Spleen (tissue), 7 donors: ENCODE data around the gene ABCA1.

Experiments
- POLR2A ChIP-seq, 3 donors: fragments of 450-650 bp; IDR thresholded peaks; one replicate each; pipeline ENCODE4 v1.5.1; 2017; ENCODE audit warnings: antibody characterized with exemption in 3 of 3, mild to moderate bottlenecking in 1 of 3
- POLR2AphosphoS5 ChIP-seq, 3 donors: sonication (generic); formaldehyde crosslinking; IDR thresholded peaks; one replicate each; pipeline ENCODE4 v1.5.1; 2017; ENCODE audit warnings: antibody characterized with exemption in 3 of 3
- TF ChIP-seq, protein P1 (sequence below), 11 experiments: fragments of 200-600 bp in 7 of 11; fragments of 450-650 bp in 4 of 11; sonication (generic) in 4 of 11; IDR thresholded peaks in 8 of 11; conservative IDR thresholded peaks in 3 of 11; 1 replicate in 7 of 11; 2 replicates in 4 of 11; pipeline versions ENCODE4 v1.4.0 to v1.8.0; 2016 to 2021; ENCODE audit warnings: antibody characterized with exemption in 11 of 11, inconsistent platforms in 4 of 11, mild to moderate bottlenecking in 1 of 11
- donor health status: DM: no; HTN: no; CAD: no; lungs with moderate emphysema.
- donor health status: DM: no; HTN: no; CAD: no.
- donor health status: DM: no; HTN: no; CAD: no.

DNA sequence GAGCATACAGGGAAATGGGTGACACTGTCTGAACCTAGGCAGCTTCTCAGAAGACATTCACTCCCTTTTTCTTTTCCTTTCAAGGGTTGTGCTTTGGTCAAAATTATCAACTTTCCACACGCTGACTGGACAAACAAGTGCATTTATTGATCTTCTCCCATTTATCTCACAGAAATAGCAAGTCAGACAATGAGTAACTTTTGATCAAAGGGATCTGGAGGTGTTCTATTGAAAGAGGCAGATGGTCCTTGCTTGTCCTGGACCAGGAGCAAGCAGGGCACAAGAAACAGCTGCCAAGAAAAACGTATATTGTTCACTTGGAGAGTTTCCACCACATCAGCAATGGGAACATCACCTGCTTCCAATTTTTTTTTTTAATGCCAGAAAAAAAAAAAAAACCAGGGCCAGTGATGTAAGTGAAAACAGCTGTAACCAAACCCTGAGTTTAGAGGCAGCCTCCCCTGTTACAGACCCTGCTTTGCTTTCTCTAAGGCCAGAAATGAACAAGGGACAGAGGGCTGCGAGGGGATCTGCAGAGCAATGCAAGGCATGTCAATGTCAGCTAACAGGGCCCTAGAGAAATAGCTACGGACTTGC lies 84.2 kb downstream of the ABCA1 start:
- TF ChIP-seq, protein P1, sequence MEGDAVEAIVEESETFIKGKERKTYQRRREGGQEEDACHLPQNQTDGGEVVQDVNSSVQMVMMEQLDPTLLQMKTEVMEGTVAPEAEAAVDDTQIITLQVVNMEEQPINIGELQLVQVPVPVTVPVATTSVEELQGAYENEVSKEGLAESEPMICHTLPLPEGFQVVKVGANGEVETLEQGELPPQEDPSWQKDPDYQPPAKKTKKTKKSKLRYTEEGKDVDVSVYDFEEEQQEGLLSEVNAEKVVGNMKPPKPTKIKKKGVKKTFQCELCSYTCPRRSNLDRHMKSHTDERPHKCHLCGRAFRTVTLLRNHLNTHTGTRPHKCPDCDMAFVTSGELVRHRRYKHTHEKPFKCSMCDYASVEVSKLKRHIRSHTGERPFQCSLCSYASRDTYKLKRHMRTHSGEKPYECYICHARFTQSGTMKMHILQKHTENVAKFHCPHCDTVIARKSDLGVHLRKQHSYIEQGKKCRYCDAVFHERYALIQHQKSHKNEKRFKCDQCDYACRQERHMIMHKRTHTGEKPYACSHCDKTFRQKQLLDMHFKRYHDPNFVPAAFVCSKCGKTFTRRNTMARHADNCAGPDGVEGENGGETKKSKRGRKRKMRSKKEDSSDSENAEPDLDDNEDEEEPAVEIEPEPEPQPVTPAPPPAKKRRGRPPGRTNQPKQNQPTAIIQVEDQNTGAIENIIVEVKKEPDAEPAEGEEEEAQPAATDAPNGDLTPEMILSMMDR (IDR thresholded peaks at IDR 0.05 in 8 of 11, conservative IDR thresholded peaks at IDR 0.05 in 3 of 11), result no peak
- no peak for TF ChIP-seq POLR2AphosphoS5 (IDR thresholded peaks at IDR 0.05)
- TF ChIP-seq POLR2A (IDR thresholded peaks at IDR 0.05), result no peak
